CD4-positive, alpha-beta T cell treated with Interleukin-21 for 1 hour (primary cell): ENCODE results near the gene ABITRAM.
"Not testable (repeated sequence)": the region's sequence is repeated elsewhere in the genome, so short reads cannot be mapped to it uniquely, and the experiment has no call there.

Source experiments
- DNase-seq: peaks from one replicate; pipeline ENCODE4 v3.0.0-alpha.2; 2020

The ABITRAM gene

DNA sequence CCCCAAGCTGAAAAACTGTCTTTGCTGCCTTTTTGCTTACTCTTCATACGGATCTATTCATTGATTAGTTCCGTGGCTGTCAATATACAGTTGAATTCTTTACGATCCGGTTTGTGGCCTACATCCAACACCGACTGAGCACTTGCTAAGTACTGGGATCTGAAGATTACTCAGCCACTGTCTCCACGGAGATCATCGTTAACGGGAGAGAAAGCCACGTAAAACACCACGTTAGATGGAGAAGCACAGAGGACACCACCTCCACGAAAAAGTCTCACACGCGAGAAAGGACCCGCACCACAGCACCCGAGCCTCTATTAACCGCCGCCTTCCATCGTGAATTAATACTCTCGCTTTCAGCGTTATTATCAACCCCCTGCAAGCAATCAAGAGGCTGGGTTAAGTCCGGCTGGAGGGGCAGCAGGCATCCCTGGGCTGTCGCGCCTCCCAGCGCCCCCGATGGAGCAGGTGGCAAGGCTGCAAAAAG is 926 bp upstream of the ABITRAM start:
- no peak for DNase-seq

DNA sequence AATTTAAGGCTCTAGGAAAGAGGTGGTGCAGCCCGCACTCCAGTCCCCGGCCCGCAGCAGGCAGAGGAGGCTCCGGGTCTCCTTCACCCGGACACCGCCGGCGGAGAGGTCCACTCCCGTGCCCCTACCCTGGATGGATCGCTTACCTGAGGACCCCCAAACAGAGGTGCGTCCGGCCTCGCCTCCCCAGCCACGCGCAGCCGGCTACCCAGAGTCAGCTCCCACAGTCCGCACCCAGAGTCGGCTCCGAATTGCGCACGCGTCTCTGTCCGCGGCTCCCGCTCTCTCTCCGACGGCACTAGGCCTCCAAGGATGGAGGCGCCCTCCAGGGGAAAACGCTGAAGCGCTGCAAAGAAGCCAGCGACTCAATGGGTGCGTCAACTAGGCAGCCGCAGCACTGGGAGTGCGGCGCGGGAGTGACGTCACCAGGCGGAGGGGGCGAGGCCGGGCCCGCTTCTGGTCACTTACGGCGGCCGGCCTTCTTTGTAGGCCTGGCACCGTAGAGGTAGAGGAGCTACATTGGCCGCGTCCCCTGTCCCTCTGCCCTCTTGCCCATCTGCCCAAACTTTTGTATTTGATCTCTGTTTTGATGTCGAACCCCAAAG is 380 bp upstream of the ABITRAM start, which contains the start of gene ELP1:
TSS of gene ELP1 (minus strand) at position 407 of the 605 bp plus-strand sequence. CDS start 2,978 bp downstream, outside the sequence.
- peak; percentile 94 for DNase-seq

DNA sequence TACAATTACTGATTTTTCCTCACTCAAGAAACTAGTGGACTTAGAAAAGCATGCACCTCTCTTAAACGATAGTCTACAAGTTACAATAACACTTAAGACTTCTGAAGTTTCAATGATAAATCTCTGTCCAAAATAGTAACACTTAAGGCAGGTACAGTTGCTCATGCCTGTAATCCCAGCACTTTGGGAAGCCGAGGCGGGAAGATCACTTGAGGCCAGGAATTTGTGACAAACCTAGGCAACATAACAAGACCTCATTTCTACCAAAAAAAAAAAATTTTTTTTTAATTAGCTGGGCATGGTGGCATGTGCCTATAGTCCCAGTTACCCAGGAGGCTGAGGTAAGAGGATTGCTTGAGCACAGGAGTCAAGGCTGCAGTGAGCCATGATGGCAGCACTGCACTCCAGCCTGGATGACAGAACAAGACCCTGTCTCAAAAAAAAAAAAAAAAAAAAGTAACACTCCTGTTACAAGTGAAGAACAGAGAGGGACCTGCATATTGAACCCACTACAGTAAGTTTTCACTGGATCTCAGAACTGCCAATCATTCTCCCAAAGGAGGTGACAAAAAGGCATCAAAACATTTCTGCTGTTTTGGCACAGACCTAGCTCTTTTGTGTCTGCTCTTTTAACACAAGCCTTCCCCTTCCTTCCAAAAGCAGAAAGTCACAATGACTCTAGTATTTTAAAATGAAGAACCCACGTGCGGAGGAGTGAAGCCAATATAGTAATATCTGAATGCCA is 3.5 kb downstream of the ABITRAM start:
- no peak for DNase-seq

DNA sequence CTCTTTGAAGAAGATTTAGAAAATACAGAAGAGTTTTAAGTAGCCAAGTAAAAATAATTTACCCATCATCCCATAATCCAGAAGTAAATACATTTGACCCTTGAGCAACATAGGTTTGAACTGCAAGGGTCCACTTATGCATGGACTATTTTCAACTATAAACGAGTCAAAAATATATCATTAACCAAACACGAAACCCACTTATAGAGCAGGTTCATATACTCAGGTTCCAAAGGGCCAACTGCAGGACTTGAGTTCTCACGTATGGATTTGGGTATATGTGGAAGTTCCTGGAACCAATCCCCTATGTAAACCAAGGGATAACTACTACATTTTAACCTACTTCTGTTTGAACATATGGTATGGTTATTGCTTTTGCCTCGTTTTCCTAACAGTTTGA is 5.8 kb downstream of the ABITRAM start:
- no peak for DNase-seq

DNA sequence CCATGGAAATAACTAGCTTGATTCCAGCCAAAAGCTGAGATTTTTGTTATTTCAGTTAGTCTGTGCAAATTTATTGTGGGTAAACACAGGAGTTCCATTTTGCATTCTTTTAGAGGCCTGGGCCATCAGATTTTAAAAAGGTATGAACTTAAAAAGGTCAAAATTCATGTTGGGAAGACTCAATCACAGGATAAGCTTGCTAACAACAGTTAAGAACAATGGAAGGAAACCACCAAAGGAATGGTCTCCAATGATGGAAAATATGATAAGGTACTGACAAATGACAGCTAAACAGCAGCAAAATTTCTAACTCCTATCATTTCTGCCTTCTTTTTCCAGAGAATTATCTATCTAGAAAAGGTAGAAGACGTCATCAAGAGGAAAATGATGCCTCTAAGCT is 16.0 kb downstream of the ABITRAM start:
- DNase-seq = no peak

DNA sequence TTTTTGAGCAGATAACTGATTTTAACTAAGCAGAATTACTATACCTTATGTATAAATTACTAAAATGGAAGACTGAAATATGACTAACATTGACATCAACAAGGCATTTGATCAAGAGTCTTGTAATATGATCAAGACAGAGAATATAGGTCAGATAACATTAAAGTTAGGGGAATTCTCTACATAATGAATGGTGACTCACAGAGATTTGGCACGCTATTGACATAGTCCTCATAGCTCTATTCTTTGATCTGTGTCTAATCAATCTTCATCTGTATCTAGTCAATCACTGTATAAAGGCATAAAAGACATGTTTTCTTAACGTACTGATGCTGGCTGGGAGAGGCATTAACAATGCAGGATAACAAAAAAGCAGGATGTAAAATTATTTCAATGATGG is 17.4 kb downstream of the ABITRAM start:
- DNase-seq = no peak

DNA sequence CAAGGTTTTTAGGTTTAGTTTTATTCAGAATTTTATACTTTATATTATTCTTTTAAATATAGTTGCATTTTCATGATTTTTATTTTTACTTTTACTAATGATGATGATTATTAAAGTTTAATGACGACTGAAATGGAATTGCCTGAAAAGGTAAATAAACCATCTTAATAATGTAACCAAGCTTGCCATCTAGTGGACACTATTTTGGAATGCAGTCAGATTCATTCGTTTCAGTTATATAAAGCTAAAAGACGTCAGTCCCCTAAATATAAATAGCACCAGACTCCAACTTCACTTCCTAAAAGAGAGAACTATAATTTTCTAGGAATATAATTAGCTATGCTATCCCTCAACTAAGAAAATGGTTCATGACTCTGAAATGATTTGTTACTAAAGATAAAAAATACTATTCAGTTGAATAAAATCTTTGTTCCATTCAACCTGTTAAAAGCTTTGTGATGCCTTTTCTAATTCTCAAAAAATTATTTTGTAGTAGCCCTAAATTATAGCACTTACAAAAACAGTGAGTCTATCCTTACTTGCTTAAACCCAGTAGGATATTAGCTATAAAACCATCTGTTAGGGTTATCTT is 19.9 kb downstream of the ABITRAM start:
- DNase-seq = peak; percentile 46

DNA sequence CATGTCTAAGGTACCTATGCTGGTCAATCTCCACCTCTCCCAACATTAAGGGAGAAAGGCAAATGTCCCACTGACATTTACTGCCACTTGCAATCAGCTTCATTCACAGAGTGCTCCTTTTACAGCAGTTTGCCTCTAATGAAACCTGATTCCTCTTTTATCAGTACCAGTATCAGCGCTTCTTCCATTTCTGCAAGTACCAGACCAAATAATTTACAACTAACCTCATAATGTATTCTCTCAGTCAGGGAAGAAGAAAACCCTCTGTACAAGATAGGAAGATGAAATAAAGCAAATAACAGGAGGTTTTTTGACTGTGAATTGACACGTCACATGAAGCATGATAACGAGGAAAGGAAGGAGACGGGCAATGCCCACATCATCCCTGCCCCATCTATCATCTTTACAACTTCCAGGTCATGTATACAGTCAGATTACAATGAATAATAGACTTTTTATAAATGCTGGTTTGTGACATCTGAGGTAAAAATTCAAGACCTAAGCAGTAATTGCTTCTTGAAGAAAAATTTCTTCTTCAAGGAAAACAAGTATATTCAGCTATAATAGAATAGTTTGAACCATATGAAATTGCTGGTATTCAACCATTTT is 21.9 kb downstream of the ABITRAM start:
- DNase-seq = no peak

DNA sequence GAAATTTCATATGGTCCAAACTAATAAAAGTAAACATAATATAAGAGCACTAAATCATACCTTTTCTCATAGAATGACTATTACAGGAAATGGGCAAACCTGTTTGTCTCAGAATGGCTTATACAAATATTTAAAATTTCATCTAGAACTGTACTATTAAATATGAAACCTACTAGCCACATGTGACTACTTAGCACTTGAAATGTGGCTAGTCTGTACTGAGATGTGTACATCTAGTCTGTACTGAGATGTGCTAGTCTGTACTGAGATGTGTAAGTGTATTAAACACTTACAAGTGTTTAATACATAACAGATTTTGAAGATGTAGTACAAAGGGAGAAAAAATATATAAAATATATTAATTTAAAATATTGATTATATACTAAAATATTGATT is 22.4 kb downstream of the ABITRAM start:
- DNase-seq = no peak

DNA sequence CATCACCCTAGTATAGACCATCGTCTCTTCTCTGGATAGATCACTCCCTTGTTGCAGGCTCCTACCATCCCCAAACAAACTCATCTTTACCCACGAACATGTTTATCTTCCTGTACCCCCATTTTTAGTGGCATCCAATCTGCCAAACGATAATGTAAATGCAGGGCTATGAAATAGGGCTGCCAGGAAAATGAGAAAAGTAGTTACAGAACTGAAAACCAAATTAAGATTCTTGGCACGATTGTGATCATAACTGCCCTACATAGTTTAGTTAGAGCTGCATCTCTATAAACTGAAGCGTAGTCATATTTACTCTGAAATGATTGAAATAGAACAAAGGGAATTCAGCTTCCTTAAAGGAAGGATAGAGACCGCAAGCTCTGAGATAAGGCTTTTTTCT is 26.1 kb downstream of the ABITRAM start:
- DNase-seq = no peak

DNA sequence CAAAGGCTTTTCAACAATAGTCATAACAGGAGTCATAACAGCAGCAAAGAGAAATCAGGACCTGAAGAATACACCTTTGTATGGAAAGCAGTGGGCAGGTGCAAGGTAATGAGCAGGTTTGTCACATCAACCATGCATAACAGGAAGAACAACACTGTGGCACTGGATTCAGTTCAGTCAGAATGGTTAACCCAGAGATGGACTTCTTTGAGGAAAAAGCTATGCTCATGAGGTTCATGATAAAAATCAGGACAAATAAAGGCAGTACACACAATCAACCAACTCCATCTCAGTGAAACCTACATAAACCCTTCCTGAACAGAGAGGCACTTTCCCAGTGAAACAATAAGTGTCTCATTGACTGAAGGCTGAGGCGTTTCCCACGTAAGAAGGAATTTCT is 27.0 kb downstream of the ABITRAM start:
- DNase-seq = no peak

DNA sequence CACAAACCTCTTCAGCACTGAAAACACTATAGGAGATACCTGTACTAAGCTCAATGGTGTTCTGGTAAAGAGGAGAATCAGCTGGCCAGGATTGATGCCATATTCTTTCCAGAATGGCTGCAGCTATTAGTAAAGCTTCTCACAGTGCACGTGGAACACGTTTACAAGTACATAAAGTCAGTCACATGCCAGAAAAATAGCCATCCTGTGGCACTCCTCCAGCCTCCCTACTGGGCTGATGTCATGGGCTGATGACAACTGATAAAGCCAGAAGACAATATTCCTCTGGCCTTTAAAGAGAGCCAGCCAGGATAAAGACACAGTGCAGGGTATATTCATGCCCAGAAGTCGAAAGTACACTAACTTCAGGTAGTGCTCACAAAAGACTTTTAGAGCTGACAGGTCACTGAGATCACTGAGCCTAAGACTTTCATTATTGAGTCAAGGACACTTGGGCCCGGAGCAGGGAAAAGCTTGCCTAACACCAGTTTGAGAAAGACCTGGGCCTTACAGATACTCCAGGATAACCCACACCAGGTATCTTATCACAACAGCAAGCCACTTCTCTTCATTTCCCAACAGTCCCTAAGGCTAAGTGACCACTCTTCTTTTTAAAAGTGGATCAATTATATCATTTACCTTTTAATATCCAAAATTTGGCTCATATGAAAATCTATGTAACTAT is 29.4 kb downstream of the ABITRAM start:
- no peak for DNase-seq

DNA sequence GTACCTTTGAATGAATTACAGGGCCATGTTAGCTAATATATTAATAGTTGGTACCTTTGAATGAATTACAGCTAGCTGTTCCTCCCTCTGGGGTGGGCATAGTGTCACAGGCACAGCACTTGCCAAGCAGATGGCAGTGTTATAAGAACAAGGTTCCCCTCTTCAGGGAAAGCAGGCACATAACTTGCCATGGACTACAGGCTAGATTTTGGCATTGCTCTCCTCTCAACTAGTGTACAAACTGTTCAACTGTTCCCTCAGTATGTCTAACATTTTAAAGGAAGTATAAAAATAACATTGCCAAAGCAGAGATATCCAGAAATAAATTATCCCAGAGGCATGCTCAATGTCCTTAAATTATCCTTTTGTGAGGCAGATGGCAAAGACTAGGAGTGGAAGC is 33.7 kb downstream of the ABITRAM start:
- DNase-seq = no peak

DNA sequence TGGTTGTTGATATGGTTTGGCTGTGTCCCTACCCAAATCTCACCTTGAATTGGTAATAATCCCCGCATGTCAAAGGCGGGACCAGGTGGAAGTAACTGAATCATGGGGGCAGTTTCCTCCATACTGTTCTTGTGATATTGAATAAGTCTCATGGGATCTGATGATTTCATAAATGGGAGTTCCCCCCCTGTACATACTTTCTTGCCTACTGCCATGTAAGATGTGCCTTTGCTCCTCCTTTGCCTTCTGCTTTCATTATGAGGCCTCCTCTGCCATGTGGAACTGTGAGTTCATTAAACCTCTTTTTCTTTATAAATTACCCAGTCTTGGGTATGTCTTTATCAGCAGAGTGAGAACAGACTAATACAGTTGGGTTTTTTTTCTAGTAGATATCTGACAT is 37.2 kb downstream of the ABITRAM start:
- DNase-seq = not testable (repeated sequence)

DNA sequence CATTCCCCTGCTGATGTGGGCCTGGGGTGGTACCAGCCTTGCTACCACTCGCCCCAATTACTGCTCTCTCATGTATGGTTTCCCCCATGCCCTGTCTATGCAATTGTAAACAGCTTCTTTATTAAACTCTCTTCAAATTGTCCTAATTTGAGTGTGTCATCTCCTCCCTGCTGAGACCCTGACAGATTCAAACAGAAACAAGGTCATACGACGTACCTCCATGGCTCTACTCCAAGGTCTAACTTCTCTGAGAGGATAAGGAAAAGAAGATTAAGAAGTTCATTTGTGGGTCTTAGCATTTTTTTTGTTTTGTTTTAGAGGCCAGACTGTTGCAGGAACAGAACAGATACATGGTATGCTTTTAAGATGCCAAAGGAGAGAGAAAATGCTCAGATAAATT is 38.0 kb downstream of the ABITRAM start:
- no peak for DNase-seq

DNA sequence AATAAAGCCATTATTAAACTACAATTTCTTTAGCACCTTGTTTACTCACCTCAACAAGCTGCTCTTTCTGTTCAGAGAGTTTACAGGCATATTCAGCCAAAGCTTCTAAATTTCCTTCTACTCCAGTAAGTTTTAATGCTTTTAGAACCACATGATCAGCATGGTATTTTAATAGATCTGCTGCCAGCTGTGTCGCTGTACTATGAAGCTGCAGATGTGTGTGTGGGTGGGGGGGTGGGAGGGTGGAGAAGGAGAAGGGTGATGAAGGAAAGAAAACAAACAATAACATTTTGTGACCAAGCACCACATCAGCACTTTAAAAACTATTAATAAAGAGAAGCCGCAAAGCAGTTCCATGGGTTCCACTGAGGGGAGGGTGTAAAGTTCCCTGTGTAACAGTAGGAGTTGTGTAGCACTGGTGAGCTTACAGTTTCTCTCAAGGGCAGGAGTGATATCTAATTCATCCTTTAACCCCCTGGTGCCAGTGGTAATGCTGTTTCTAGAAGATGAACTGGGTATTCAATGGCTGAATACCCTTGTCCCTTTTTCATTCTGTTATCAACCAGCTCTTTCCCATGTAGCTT is 38.5 kb downstream of the ABITRAM start:
- no peak for DNase-seq

DNA sequence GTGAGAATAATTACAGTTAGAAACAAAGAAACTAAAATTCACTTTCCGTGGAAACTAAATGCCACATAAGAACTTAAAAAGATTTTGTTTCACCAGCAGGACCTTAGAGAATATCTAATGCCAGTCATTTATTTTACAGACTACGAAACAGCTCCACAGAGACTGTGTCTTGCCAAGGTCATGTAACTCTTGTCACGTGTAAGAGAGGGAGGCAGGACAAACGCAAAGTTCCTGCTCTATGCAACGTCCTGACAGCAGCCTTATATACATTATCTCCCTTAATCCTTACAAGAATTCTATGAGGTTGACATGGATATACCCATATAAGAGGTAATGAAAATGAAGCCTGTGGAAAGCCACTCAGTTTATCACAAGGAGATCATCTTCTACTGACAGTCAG is 39.7 kb downstream of the ABITRAM start:
- no peak for DNase-seq

DNA sequence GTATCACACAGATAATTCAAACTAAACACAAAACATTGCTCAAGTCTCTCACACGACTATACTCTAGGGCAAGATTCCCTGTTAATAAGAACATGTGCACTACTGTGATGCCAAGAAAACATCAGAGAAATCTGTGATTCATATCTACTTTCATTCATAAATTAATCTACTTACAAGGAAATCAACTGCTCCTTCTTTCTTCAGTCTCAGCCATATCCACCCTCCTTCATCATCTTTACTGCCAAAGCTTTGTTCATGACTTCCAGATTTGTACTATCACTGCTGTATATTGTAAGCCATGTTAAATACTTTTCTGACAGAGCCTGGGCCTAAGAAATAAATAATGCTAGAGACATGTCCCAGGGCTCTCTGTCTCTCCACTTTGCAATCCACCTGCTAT is 44.0 kb downstream of the ABITRAM start:
- no peak for DNase-seq

DNA sequence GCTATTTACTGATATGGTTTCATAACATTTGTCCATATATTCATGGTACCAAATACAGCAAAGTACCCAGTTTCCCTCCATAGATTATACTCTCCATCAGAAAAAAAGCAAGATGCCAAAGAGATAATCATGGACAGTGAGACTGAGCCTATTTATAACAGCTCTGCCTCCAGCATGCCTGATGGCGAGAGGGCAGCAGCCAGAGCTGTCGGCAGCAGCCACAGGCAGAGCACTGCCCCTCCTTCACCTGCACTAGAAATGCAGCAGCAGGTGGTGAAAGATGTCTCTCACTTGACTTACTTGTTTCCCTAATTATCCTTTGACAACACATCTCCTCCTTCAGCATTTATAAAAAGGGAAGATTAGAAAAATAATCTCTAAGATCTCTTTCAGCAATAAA is 46.7 kb downstream of the ABITRAM start:
- DNase-seq = no peak

DNA sequence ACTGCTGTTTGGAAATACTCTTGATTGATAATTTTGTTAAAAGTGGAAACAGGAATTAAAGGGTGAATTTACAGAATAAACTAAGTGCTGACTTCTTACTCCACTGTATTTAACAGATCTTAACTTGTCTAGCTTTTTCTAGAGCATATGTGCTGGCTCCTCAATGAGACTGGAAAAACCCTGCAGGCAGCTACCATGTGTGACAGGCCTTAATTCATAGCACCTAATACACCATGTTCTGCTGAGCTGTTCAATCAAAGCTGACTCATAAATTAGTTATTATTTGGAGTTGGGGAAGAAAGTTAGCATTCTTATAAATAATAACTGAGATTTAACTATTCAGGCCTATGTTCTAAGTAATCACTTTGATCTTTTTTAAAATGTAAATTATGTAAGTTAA is 49.7 kb downstream of the ABITRAM start:
- no peak for DNase-seq
